Right lobe of liver (tissue), 4 donors: Measurements from ENCODE around the gene KRT37.

Source experiments
- CTCF ChIP-seq, 4 donors: fragments of 200-600 bp in 3 of 4; fragments of 450-650 bp in 1 of 4; IDR thresholded peaks; one replicate each; pipeline versions ENCODE4 v1.5.1 to v1.8.0; 2016 to 2022; ENCODE audit warnings: antibody characterized with exemption in 4 of 4, mild to moderate bottlenecking in 2 of 4
- POLR2A ChIP-seq: fragments of 450-650 bp; IDR thresholded peaks from one replicate; pipeline ENCODE4 v1.6.1; 2017; ENCODE audit warnings: antibody characterized with exemption, mild to moderate bottlenecking
- donor health status: DM: no; HTN: no; CAD: no.
- donor health status: DM: no; HTN: no; CAD: no.
- donor health status: DM: no; HTN: yes; CAD: no.

- TF ChIP-seq CTCF (IDR thresholded peaks at IDR 0.05) (no peak), POLR2A (no peak)
These were observed 32.1 kb downstream of the KRT37 start for GRCh38 chr17:41392278-41392677.
